ENCODE measurements around the gene BFSP2. TPM values are rescaled to one million over a fixed set of nuclear protein-coding genes. Genes with fewer than 3 reads are reported as not detected.
"Not testable (repeated sequence)": the region's sequence is repeated elsewhere in the genome, so short reads cannot be mapped to it uniquely, and the experiment has no call there.

Gene BFSP2
- polyA plus RNA-seq, 1 experiment: not detected

- Histone ChIP-seq H3K27me3 (ENCODE audit: control insufficient read depth, insufficient read depth, low read length) (no peaks in the 10 kb centered on the region), H3K36me3 (ENCODE audit: control insufficient read depth, insufficient read depth, low read length) (no peaks in the 10 kb centered on the region), H3K4me3 (ENCODE audit: low read depth, low read length) (no peak overlapping the region)
- POLR2A ChIA-PET: no interaction called here
- CTCF ChIA-PET: interaction anchor here (1.6 kb wide), 1 partner anchor 10 kb away, joined by 9 read pairs; no protein-coding TSS in a partner anchor
- TF ChIP-seq CTCF (IDR thresholded peaks at IDR 0.05; ENCODE audit: insufficient read depth, low read depth, low read length): no peak
- no peak for DNase-seq (ENCODE audit: low read depth)
Measured at GRCh38 chr3:133478624-133479023, 78.8 kb downstream of the BFSP2 start.

- Histone ChIP-seq H3K27me3 (ENCODE audit: control insufficient read depth, insufficient read depth, low read length) (no peaks in the 10 kb centered on the region), H3K4me3 (ENCODE audit: low read depth, low read length) (no peak overlapping the region), H3K36me3 (ENCODE audit: control insufficient read depth, insufficient read depth, low read length) (no peaks in the 10 kb centered on the region)
- CTCF ChIA-PET: interaction anchor here (0.6 to 1.6 kb wide), 4 partner anchors 11 to 161 kb away, joined by 3 to 8 read pairs (median 3); no protein-coding TSS in a partner anchor
- POLR2A ChIA-PET: interaction anchor here (0.7 kb wide), 1 partner anchor 40 kb away, joined by 9 read pairs; no protein-coding TSS in a partner anchor
- DNase-seq (ENCODE audit: low read depth): no peak
- TF ChIP-seq CTCF (IDR thresholded peaks at IDR 0.05; ENCODE audit: insufficient read depth, low read depth, low read length): no peak
Measured at GRCh38 chr3:133479401-133479800, 79.5 kb downstream of the BFSP2 start.

GRCh38 chr3:133479895-133480669, 80.2 kb downstream of the BFSP2 start:
- no peak for DNase-seq (ENCODE audit: low read depth)
- Histone ChIP-seq H3K27me3 (ENCODE audit: control insufficient read depth, insufficient read depth, low read length) (no peaks in the 10 kb centered on the region), H3K36me3 (ENCODE audit: control insufficient read depth, insufficient read depth, low read length) (no peaks in the 10 kb centered on the region), H3K4me3 (ENCODE audit: low read depth, low read length) (no peak overlapping the region)
- ChIA-PET POLR2A (interaction anchor here (0.7 kb wide), 1 partner anchor 39 kb away, joined by 9 read pairs; no protein-coding TSS in a partner anchor), CTCF (interaction anchor here (0.6 to 1.6 kb wide), 4 partner anchors 12 to 160 kb away, joined by 3 to 8 read pairs (median 3); no protein-coding TSS in a partner anchor)
- TF ChIP-seq CTCF (IDR thresholded peaks at IDR 0.05; ENCODE audit: insufficient read depth, low read depth, low read length): no peak

GRCh38 chr3:133482474-133482873, 82.6 kb downstream of the BFSP2 start:
- POLR2A ChIA-PET; H3K36me3 ChIP-seq (ENCODE audit: control insufficient read depth, insufficient read depth, low read length); CTCF ChIA-PET; DNase-seq (ENCODE audit: low read depth); H3K27me3 ChIP-seq (ENCODE audit: control insufficient read depth, insufficient read depth, low read length); H3K4me3 ChIP-seq (ENCODE audit: low read depth, low read length): not testable (repeated sequence)

- no peak for TF ChIP-seq CTCF (IDR thresholded peaks at IDR 0.05; ENCODE audit: insufficient read depth, low read depth, low read length)
- CTCF ChIA-PET: interaction anchor here (1.2 to 3.7 kb wide), 4 partner anchors 12 to 91 kb away, joined by 4 to 22 read pairs (median 7); no protein-coding TSS in a partner anchor
- POLR2A ChIA-PET: no interaction called here
- no peaks in the 10 kb centered on the region for H3K36me3 ChIP-seq (ENCODE audit: control insufficient read depth, insufficient read depth, low read length)
- no peak for DNase-seq (ENCODE audit: low read depth)
- no peaks in the 10 kb centered on the region for H3K27me3 ChIP-seq (ENCODE audit: control insufficient read depth, insufficient read depth, low read length)
- H3K4me3 ChIP-seq (ENCODE audit: low read depth, low read length): no peak overlapping the region
Measured at GRCh38 chr3:133486658-133487057, 86.8 kb downstream of the BFSP2 start.

Data from BJ (cell line).